ENCODE data around the gene CRTC1. TPM values are rescaled to one million over a fixed set of nuclear protein-coding genes. Genes with fewer than 3 reads are reported as not detected.

The CRTC1 gene
- total and polyA plus RNA-seq, 10 donors, result 3.1 to 15.7 (median 8.2) TPM

- TF ChIP-seq CTCF (IDR thresholded peaks at IDR 0.05 in 8 of 11, conservative IDR thresholded peaks at IDR 0.05 in 3 of 11) (no peak), POLR2A (IDR thresholded peaks at IDR 0.05) (no peak), POLR2AphosphoS5 (IDR thresholded peaks at IDR 0.05) (no peak)
- Histone ChIP-seq H3K4me3 (no peak overlapping the region), H3K27ac (no peak overlapping the region), H3K9me3 (no peaks in the 10 kb centered on the region), H3K27me3 (replicated peaks in 1 of 7) (peaks cover 4 to 100% (median 72%) of the 10 kb centered on the region in 7 donors), H3K4me1 (peaks cover 27 to 37% (median 35%) of the 10 kb centered on the region in 6 donors), H3K36me3 (no peaks in the 10 kb centered on the region)
- intact Hi-C loops (cut with DNase I; ENCODE audit: low total_unique reads), result no loop called here
- 71 to 87% (median 83%) methylated on average over 3 of the region's 3 CpGs for WGBS, 5 donors
- DNase-seq, result no peak
Measured at GRCh38 chr19:18792661-18793060, 109.2 kb downstream of the CRTC1 start.

- H3K27me3 ChIP-seq (replicated peaks in 1 of 7), result peaks cover 0 to 100% (median 66%) of the 10 kb centered on the region in 7 donors
- 68 to 81% (median 73%) methylated on average over 13 of the region's 13 CpGs for WGBS, 5 donors
- intact Hi-C loops (cut with DNase I; ENCODE audit: low total_unique reads), result no loop called here
Measured at GRCh38 chr19:18793144-18794028, 109.9 kb downstream of the CRTC1 start.

GRCh38 chr19:18794029-18794313, 110.5 kb downstream of the CRTC1 start:
- peaks cover 0 to 100% (median 66%) of the 10 kb centered on the region in 7 donors for H3K27me3 ChIP-seq (replicated peaks in 1 of 7)
- no peaks in the 10 kb centered on the region for H3K36me3 ChIP-seq
- whole genome bisulfite sequencing, 5 donors, result 60 to 68% (median 64%) methylated on average over 5 of the region's 5 CpGs
- H3K4me3 ChIP-seq, result no peak overlapping the region
- H3K9me3 ChIP-seq, result no peaks in the 10 kb centered on the region
- TF ChIP-seq POLR2A (IDR thresholded peaks at IDR 0.05) (no peak), POLR2AphosphoS5 (IDR thresholded peaks at IDR 0.05) (no peak), CTCF (IDR thresholded peaks at IDR 0.05 in 8 of 11, conservative IDR thresholded peaks at IDR 0.05 in 3 of 11) (no peak)
- no peak overlapping the region for H3K27ac ChIP-seq
- intact Hi-C loops (cut with DNase I; ENCODE audit: low total_unique reads), result no loop called here
- peaks cover 17 to 24% (median 23%) of the 10 kb centered on the region in 6 donors for H3K4me1 ChIP-seq
- DNase-seq, result no peak

More at GRCh38 chr19:18793144-18794028, 109.9 kb downstream of the CRTC1 start:
- no peak overlapping the region for H3K27ac ChIP-seq
- no peaks in the 10 kb centered on the region for H3K36me3 ChIP-seq
- no peak for TF ChIP-seq POLR2AphosphoS5 (IDR thresholded peaks at IDR 0.05)
- no peak for TF ChIP-seq POLR2A (IDR thresholded peaks at IDR 0.05)
- TF ChIP-seq CTCF (IDR thresholded peaks at IDR 0.05 in 8 of 11, conservative IDR thresholded peaks at IDR 0.05 in 3 of 11), result no peak
- H3K4me3 ChIP-seq, result no peak overlapping the region
- no peaks in the 10 kb centered on the region for H3K9me3 ChIP-seq
- peaks cover 23 to 30% (median 29%) of the 10 kb centered on the region in 6 donors for H3K4me1 ChIP-seq
- DNase-seq, result no peak

GRCh38 chr19:18794692-18795091, 111.2 kb downstream of the CRTC1 start:
- WGBS, 5 donors, result 89 to 94% (median 93%) methylated on average over 3 to 6 of the region's 6 CpGs
- Histone ChIP-seq H3K36me3 (no peaks in the 10 kb centered on the region), H3K27me3 (replicated peaks in 1 of 7) (peaks cover 0 to 96% (median 61%) of the 10 kb centered on the region in 7 donors)

More at GRCh38 chr19:18794692-18795091, 111.2 kb downstream of the CRTC1 start:
- H3K4me1 ChIP-seq, result peaks cover 11 to 17% (median 16%) of the 10 kb centered on the region in 6 donors
- intact Hi-C loops (cut with DNase I; ENCODE audit: low total_unique reads), result no loop called here
- TF ChIP-seq POLR2AphosphoS5 (IDR thresholded peaks at IDR 0.05) (no peak), POLR2A (IDR thresholded peaks at IDR 0.05) (no peak), CTCF (IDR thresholded peaks at IDR 0.05 in 8 of 11, conservative IDR thresholded peaks at IDR 0.05 in 3 of 11) (no peak)
- H3K4me3 ChIP-seq, result no peak overlapping the region
- DNase-seq, result no peak
- H3K9me3 ChIP-seq, result no peaks in the 10 kb centered on the region
- no peak overlapping the region for H3K27ac ChIP-seq
